HepG2 (cell line): Measurements from ENCODE around the gene NDUFAF8. TPM values are rescaled to one million over a fixed set of nuclear protein-coding genes. Genes with fewer than 3 reads are reported as not detected.

Experiments used
- AGO1 ChIP-seq: fragments of 200-400 bp; formaldehyde crosslinking; IDR thresholded peaks from 2 replicates; pipeline ENCODE4 v1.6.1; 2017; ENCODE audit warnings: mild to moderate bottlenecking, low read depth, low read length, moderate library complexity; ENCODE audit not compliant: poor library complexity, severe bottlenecking
- CBX1 ChIP-seq: IDR thresholded peaks from one replicate; pipeline ENCODE4 v1.6.1; 2016; ENCODE audit warnings: antibody characterized with exemption, low read depth
- CBX2 ChIP-seq, 2 experiments: fragments of 200-600 bp in 1 of 2; sonication (generic); formaldehyde crosslinking in 1 of 2; IDR thresholded peaks; 2 replicates each; pipeline versions ENCODE4 v1.7.0 to v1.8.1; 2018 to 2022; ENCODE audit warnings: low read depth in 2 of 2, low read length in 1 of 2, mild to moderate bottlenecking in 1 of 2, missing genetic modification reagents in 1 of 2
- HMG20A ChIP-seq: IDR thresholded peaks from 2 replicates; pipeline ENCODE4 v1.6.1; 2016; ENCODE audit warnings: borderline replicate concordance
- HMGXB3 ChIP-seq: sonication (generic); formaldehyde crosslinking; IDR thresholded peaks from 2 replicates; pipeline ENCODE4 v1.4.0; 2020; ENCODE audit warnings: missing genetic modification reagents, borderline replicate concordance
- ISX ChIP-seq: sonication (generic); formaldehyde crosslinking; conservative IDR thresholded peaks from 2 replicates; pipeline ENCODE4 v1.5.0; 2020; ENCODE audit warnings: missing genetic modification reagents
- MEF2D ChIP-seq: sonication (generic); formaldehyde crosslinking; IDR thresholded peaks from 2 replicates; pipeline ENCODE4 v1.5.1; 2020; ENCODE audit warnings: mild to moderate bottlenecking, missing genetic modification reagents
- NFE2L2 ChIP-seq: fragments of 150-350 bp; IDR thresholded peaks from 2 replicates; pipeline ENCODE4 v1.6.1; 2014; ENCODE audit warnings: low read length
- NFYB ChIP-seq: sonication (generic); formaldehyde crosslinking; IDR thresholded peaks from 2 replicates; pipeline ENCODE4 v1.4.0; 2020; ENCODE audit warnings: missing genetic modification reagents
- ZBTB43 ChIP-seq: sonication (generic); formaldehyde crosslinking; conservative IDR thresholded peaks from 2 replicates; pipeline ENCODE4 v1.4.0; 2020; ENCODE audit warnings: missing genetic modification reagents
- ZNF205 ChIP-seq: IDR thresholded peaks from 2 replicates; pipeline ENCODE4 v1.6.1; 2018; ENCODE audit warnings: missing biosample characterization, missing genetic modification reagents
- ZNF235 ChIP-seq: sonication (generic); formaldehyde crosslinking; IDR thresholded peaks from 2 replicates; pipeline ENCODE4 v1.8.1; 2023; ENCODE audit warnings: mild to moderate bottlenecking, missing genetic modification reagents, borderline replicate concordance
- ZNF615 ChIP-seq: sonication (generic); formaldehyde crosslinking; IDR thresholded peaks from 2 replicates; pipeline ENCODE4 v1.5.0; 2020; ENCODE audit warnings: mild to moderate bottlenecking, missing genetic modification reagents, borderline replicate concordance
- ZNF619 ChIP-seq: sonication (generic); formaldehyde crosslinking; IDR thresholded peaks from 2 replicates; pipeline ENCODE4 v1.4.0; 2020; ENCODE audit warnings: mild to moderate bottlenecking, missing genetic modification reagents
- ZNF7 ChIP-seq: IDR thresholded peaks from 2 replicates; pipeline ENCODE4 v1.6.1; 2016; ENCODE audit warnings: missing biosample characterization, missing genetic modification reagents
- ZNF713 ChIP-seq: sonication (generic); formaldehyde crosslinking; IDR thresholded peaks from 2 replicates; pipeline ENCODE4 v1.4.0; 2020; ENCODE audit warnings: mild to moderate bottlenecking, missing genetic modification reagents
- polyA plus RNA-seq, 8 experiments: library from polyadenylated mRNA; depleted of rRNA in 3 of 8; stranded (reverse) in 7 of 8; unstranded in 1 of 8; fragments of >200 nt; fragmentation: Illumina TruSeq in 4 of 8; extraction: Trizol in 4 of 8; gene quantifications; 2 replicates each; pipeline versions ENCODE4 v1.2.1 to v1.2.3, GENCODE V29; 2011 to 2016; ENCODE audit warnings: low read depth in 4 of 8, missing spikeins in 1 of 8, mixed read lengths in 1 of 8; ENCODE audit not compliant: insufficient read depth in 1 of 8
- total RNA-seq, 5 experiments: library from RNA; depleted of rRNA; stranded (reverse); fragments of >200 nt; fragmentation: Illumina TruSeq; extraction: Trizol; gene quantifications; 2 replicates each; pipeline ENCODE4 v1.2.3, GENCODE V29; 2016; ENCODE audit warnings: low read depth in 1 of 5
- TF ChIP-seq, protein P1 (sequence below): sonication (generic); formaldehyde crosslinking; IDR thresholded peaks from 2 replicates; pipeline ENCODE4 v1.4.0; 2020; ENCODE audit warnings: mild to moderate bottlenecking, missing genetic modification reagents, borderline replicate concordance
- TF ChIP-seq, protein P2 (sequence below): sonication (generic); formaldehyde crosslinking; IDR thresholded peaks from 2 replicates; pipeline ENCODE4 v1.9.0; 2021; ENCODE audit warnings: missing genetic modification reagents, mild to moderate bottlenecking, borderline replicate concordance

The NDUFAF8 gene
- total and polyA plus RNA-seq, 2 of the 13 experiments (the other 11 are each of a cell fraction or from before 2014, with no cell fraction given): 75.6 to 233 TPM

- TF ChIP-seq CBX2 (IDR thresholded peaks at IDR 0.05; ENCODE audit: low read depth, low read length) (no peak), CBX2 (CRISPR knock-in tag; IDR thresholded peaks at IDR 0.05; ENCODE audit: low read depth) (no peak), ZNF235 (CRISPR knock-in tag) (0 out of 2 replicates have a peak, but pooled peaks have one; percentile 26), NFE2L2 (no peak), AGO1 (no peak), HMGXB3 (CRISPR knock-in tag) (no peak), HMG20A (CRISPR knock-in tag) (no peak), ZNF205 (CRISPR knock-in tag) (no peak), CBX1 (no peak), NFYB (CRISPR knock-in tag) (no peak), ZNF713 (CRISPR knock-in tag) (no peak), ZNF619 (no peak), ZNF615 (CRISPR knock-in tag) (no peak), MEF2D (CRISPR knock-in tag) (no peak), ZBTB43 (CRISPR knock-in tag) (no peak), ZNF7 (CRISPR knock-in tag) (no peak), ISX (CRISPR knock-in tag) (no peak)
- TF ChIP-seq, protein P1, sequence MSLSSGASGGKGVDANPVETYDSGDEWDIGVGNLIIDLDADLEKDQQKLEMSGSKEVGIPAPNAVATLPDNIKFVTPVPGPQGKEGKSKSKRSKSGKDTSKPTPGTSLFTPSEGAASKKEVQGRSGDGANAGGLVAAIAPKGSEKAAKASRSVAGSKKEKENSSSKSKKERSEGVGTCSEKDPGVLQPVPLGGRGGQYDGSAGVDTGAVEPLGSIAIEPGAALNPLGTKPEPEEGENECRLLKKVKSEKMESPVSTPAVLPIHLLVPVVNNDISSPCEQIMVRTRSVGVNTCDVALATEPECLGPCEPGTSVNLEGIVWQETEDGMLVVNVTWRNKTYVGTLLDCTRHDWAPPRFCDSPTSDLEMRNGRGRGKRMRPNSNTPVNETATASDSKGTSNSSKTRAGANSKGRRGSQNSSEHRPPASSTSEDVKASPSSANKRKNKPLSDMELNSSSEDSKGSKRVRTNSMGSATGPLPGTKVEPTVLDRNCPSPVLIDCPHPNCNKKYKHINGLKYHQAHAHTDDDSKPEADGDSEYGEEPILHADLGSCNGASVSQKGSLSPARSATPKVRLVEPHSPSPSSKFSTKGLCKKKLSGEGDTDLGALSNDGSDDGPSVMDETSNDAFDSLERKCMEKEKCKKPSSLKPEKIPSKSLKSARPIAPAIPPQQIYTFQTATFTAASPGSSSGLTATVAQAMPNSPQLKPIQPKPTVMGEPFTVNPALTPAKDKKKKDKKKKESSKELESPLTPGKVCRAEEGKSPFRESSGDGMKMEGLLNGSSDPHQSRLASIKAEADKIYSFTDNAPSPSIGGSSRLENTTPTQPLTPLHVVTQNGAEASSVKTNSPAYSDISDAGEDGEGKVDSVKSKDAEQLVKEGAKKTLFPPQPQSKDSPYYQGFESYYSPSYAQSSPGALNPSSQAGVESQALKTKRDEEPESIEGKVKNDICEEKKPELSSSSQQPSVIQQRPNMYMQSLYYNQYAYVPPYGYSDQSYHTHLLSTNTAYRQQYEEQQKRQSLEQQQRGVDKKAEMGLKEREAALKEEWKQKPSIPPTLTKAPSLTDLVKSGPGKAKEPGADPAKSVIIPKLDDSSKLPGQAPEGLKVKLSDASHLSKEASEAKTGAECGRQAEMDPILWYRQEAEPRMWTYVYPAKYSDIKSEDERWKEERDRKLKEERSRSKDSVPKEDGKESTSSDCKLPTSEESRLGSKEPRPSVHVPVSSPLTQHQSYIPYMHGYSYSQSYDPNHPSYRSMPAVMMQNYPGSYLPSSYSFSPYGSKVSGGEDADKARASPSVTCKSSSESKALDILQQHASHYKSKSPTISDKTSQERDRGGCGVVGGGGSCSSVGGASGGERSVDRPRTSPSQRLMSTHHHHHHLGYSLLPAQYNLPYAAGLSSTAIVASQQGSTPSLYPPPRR (CRISPR knock-in tag): 0 out of 2 replicates have a peak, but pooled peaks have one; percentile 3
- TF ChIP-seq, protein P2, sequence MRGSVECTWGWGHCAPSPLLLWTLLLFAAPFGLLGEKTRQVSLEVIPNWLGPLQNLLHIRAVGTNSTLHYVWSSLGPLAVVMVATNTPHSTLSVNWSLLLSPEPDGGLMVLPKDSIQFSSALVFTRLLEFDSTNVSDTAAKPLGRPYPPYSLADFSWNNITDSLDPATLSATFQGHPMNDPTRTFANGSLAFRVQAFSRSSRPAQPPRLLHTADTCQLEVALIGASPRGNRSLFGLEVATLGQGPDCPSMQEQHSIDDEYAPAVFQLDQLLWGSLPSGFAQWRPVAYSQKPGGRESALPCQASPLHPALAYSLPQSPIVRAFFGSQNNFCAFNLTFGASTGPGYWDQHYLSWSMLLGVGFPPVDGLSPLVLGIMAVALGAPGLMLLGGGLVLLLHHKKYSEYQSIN: no peak
Observed at GRCh38 chr17:81222620-81222905, 16.6 kb upstream of the NDUFAF8 start (continued).
